HS-5 (cell line): ENCODE data around the gene SH3PXD2A.
"Not testable (repeated sequence)": the region's sequence is repeated elsewhere in the genome, so short reads cannot be mapped to it uniquely, and the experiment has no call there.

Experiments used
- DNase-seq: peaks from one replicate; pipeline ENCODE4 v3.0.0-alpha.2; 2012; ENCODE audit warnings: low read depth

Gene SH3PXD2A

DNA sequence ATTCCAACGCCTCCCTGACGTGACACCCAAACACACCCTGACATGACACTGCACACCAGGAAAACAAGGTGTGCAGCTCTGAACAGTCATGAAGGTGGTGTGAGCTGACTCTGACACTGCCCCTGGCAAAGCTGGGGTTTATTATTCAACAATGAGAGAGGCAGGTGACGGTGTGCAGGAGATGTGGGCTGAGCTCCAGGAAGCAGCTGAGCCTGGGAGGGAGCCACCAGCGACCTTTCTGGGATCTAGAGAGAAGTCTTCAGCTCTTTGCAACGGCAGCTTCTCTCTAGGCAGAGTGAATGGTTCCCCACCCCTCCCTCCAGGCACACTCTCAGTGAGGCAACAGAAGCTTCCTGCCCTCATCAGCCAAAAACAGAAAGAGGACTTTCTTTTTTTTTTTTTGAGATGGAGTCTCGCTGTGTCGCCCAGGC is 65.6 kb downstream of the SH3PXD2A start:
- no peak for DNase-seq

DNA sequence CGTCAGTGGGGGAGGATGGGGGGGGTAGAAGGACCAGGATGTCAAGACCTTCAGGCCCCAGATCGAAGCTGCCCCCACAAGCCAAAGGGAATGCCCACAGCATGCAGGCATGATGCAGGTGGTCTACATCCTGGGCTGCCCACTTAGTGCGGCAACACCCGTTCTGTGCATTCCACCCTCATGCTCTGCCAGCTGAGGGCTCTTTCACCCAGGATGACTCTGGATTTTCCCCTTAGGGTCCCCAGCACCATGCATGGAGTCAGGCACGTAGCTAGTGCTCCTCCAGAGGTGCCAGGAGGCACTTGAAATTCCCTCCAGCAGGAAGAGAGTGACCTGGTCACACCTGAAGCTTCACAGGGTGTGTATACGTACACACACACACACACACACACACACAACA is 66.2 kb downstream of the SH3PXD2A start:
- no peak for DNase-seq

DNA sequence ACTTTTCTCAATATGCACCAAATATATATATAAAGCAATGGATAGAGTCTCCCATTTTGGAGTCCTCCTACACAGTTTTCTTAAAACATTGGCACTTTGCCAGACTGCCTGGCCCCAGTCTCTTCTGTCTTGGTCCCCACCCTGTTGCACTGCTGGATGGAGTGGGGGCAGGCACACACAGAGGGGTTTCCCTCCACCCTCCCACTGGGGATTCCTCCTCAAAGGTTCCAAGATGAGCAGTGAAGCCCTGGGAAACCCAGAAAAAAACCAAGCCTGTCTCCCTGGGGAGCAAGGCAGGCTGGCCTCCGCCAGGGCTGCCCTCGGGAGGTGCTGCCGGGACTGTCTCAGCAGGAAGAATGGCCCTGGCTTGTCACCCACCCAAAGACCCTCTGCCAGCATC is 68.0 kb downstream of the SH3PXD2A start:
- no peak for DNase-seq

DNA sequence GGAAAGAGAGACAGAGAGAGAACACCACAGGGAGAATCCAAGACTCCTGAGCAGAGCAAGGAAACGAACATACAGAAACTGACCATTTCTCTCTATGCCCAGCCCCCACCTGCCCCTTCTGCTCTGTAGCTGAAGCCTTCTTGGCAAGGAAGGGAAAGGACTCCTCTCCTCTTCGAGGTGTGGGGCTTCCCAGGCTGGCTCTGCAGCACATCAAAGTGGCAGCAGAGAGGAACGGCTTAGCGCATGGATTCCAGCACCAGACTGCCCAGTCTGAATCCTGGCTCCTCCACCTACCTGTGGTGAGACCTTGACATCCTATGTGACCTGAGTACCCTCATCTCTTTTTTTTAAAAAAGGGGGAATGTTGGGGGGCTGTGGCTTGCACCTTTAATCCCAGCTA is 69.4 kb downstream of the SH3PXD2A start:
- no peak for DNase-seq

DNA sequence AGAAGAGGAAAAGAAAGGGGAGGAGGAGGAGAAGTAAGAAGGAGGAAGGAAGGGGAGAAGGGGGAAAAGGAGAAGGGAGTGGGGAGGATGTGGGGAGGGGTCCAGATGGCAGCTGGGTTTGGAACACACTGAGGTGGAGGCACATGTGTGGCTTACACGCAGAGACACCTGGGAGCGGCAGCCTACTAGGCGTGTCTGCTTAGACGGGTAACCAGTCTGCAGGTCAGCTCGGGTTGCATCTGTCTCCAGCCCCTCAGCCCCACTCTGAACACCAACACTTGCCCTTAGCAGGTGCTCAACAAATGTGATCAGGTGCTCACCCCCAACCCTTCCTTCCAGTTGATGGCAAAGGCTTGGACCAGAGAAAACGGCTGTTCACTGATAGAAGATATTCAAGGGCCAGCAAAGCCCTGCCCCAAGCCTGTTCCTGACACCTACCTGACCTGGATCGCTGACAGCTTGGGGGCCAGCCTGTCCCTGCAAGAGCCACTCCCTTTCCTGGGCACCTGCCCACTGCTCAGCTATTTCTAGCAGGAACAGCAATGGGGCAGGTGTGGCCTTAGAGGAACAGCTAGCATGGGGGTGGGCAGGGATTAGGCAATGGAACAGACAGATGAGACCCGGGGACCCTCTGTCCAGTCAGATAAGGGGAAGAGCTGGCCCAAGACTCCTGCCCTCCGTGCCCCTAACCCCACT is 70.5 kb downstream of the SH3PXD2A start:
- no peak for DNase-seq

DNA sequence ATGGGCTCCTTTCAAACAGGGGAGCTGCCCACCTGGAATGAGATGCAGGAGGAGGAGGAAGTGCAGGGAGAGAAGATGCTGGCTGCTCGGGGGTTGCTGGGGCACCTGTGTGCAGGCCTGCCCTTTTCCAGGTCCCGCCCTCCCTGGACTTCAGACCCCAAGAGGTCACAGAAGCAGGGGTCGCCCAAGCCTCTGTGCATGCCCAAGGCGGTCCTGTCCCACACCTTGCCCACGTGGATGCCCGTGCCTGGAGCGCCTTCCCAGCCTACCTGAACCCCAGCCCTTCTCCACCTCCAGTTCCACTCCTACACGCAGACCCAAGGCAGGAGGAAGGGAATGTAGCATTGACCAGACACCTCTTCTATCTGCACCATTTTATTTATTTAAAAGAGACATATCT is 71.3 kb downstream of the SH3PXD2A start:
- no peak for DNase-seq

DNA sequence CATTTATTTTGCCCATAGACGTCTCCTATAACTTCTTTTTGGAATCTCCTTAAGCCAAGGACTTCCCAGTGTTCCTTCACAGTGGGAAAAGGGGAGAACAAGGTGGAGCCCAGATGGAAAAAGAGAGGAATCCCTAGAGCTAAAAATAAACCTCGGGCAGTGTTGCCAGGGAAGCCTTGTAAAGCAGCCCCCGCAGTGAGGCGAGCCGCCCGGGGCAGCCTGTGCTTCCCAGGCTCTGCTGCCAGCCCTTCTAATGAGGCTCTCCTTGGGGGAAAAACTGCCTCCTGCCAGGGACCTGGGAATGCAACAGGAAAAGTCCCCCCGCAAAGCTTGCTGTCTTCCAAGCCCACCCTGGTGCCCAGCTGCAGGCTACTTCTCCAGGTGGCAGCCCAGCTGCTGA is 71.7 kb downstream of the SH3PXD2A start:
- no peak for DNase-seq

DNA sequence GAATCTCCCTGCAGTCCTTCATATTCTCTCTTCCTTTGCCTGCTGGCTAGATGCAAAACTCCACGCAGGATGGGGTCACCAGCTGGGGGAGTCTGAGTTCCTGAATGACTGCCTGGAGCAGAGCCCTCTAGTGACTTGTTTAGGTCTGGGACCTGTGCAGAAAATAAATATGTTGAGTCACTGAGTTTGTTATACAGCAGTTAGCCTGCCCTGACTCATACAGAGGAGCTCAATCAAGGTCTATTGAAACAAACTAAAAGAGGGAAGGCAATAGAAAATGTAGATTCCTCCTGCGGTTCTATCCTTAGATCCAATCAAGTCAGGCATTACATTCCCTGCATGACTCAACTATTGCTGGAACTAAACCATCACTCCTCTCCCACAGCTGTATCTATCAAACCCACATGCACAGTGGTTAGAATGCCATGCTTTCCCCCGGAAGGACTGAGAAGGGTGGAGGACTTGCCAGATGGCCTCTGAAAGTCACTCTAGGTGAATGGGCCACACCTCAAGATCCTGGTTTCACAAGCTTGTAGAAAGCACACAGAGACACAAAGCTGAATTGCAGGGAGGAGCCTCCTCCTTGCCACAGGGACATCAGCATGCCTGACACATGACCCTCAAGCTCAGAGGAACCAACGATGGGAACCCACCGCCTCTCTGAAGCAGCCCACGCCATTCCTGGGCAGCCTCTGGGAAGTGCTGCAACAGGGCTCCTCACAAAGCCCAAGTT is 73.9 kb downstream of the SH3PXD2A start:
- peak; percentile 85 for DNase-seq

DNA sequence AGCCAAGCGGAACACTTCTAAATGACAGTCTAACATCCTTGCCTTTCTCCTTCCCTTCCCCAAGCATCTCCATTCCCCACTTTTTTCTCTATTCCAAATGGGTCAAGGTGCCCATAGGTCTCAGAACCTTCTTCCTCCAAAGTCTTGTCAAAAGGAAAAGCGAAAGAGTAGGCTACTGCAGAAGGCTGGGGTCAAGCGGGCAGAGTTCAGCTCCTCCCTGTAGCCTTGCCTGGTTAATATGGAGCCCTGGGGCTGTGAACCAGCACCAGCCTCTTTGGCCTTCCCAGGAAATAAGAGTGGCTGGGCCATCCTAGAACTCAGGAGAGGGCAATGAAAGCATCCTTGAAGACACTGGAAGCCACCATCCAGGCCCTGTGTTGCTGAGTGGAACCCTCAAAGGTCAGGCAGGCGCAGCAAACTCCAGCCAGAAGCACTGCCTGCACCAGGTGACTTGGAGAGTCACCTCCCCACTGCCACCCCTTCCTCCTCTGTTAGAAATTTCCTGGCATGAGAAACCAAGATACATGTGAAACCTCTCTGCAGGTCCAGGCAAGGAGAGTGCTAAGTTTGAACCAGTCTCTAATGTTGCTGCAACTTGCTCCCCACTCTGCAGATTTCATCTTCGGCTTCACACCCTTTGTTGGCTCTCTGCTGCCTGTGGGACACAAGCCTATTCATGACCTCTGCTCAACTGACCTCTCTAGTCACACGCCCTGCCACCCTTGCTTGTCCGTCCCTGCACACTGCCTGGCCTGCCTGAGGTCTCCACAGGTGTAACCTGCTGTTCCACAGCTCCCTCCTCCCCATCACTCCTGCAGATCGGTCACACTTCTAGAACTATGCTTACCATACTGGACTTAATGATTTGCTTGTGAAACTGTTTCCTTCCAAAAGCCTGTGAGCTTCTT is 74.9 kb downstream of the SH3PXD2A start:
- no peak for DNase-seq

DNA sequence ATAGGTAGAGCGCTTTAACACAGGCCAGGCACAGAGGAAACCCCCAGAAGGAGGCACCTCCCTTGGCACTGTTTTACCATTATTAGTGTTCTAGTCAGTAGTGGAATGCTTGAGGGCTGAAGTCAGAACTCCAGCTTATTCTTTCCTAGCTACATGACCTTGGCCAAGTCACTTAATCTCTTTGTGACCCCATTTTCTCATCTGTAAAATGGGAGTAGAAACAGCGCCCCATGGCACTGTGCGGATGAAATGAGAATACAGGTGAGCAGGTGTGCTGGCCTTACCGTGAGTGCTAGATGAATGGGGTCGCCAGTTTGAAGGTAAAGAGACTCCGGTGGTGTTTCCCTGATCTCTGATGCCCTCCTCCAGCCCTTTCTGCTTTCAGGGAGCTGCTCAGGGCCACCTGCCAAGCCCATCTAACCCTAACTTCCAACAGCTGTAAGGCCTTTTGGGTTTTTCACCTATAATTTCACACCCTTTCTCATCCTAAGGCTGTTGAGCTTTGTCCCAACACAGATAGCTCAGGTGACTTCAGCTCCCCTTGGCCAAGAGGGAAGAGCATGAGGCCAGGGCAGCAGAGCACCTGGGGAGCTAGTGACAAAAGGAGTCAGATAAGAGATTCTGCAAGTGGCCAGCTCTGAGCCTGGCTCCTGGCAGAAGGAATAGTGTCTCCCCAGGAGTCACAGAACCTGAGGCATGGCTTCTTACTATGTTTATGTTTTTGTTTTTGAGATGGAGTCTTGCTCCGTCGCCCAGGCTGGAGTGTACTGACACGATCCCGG is 76.8 kb downstream of the SH3PXD2A start:
- DNase-seq = no peak

DNA sequence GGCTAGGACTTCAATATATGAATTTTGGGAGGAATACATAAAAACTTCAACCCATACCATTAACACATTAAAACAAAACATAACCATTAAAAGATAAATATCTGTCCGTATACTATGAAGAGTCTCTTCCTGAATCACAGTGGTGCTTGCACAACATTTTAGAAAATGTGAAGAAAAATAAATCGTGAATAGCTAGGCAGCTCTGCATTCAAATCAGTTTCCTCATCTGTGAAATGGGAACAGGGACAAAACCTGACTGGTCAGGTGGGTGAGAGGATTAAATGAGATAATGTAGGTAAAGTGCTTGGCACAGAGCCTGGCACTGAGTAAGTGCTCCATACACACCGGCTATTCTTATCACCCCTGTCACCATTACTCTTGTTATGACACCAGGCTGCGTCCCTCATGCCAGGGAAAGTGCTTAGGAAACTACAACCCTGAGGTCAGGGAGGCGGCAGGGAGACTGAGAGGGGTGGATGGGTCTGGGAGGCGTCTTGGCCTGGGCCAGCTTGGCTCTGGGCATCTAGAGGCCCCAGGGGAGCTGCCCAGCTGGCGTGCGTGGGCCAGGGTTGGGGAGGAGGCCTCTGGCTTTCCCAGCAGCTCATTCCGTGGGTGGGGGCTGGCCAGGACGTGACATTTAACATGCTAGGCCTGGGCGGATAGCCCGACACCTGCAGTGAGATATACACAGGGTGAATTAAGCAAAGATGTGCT is 78.3 kb downstream of the SH3PXD2A start:
- DNase-seq = no peak

DNA sequence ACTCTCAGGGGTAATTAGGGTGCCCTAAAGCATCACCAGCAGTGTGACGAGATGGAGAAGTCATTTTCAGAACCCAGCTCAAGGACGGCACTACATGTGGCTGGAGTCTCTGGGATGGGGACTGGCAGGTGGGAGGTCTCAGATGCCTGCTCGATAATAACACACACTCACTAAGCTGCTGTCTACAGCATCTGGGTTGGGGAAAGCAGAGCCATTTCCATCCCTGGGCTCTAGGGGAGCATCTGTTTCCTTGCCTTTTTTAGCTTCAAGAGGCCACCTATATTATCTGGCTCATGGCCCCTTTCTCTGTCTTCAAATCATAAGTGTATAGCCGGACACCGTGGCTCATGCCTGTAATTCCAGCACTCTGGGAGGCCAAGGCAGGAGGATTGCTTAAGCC is 79.6 kb downstream of the SH3PXD2A start:
- DNase-seq = no peak

DNA sequence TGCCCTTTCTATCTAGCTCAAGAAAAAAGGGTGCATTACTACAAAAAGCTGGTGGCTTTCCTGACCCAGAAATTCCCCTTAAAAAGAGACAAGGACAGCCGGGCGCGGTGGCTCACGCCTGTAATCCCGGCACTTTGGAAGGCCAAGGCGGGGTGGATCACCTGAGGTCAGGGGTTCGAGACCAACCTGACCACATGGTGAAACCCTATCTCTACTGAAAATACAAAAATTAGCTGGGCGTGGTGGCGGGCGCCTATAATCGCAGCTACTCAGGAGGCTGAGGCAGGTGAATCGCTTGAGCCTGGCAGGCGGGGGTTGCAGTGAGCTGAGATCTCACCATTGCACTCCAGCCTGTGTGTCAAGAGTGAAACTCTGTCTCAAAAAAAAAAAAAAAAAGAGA is 82.5 kb downstream of the SH3PXD2A start:
- not testable (repeated sequence) for DNase-seq

DNA sequence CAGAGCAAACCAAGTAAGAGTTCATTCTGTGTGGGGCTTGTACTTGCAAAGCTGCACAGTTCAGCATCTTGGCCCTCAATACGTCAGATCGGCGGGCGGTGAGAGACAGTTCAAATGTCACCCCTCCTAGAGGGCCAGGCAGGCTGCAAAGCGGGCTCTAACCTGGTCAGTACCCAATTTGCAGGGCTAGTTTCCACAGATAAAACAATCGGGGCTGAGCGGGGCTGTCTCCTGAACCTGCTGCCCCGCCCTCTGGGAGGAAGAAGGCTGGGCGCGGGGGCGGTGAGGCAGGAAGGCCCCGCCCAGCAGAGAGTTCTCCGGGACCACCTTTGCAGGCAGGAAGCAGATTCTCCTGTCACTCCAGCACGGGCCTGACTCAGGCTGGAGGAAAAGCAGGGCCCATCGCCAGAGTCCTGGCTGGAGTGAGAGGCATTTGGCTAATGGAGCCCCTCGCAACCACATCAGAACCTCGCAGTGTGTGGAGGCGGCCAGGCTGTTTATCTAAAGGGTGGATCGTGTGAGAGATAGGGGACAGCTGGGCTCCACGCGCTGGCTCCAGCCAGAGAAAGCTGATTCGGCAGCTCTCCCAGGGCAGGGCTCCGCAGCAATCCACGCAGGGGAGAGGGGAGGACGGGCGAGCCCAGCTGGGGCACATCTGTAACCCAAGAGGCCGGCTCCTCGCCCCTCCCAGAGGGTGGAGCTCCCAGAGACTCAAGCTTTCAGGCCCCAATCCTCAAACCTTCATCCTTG is 83.1 kb downstream of the SH3PXD2A start:
- no peak for DNase-seq

DNA sequence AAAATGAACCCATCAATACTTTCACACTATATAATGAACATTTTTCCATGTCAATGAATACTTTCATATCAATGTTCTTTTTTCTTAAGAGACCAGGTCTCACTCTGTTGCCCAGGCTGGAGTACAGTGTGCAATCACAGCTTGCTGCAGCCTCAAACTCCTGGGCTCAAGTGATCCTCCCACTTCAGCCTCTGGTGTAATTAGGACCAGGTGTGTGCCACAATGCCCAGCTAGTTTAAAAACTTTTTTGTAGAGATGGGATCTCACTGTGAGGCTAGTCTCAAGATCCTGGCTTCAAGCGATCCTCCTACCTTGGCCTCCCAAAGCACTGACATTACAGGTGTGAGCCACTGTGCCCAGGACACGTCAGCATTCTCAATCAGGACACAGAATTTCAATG is 85.2 kb downstream of the SH3PXD2A start:
- DNase-seq = no peak

DNA sequence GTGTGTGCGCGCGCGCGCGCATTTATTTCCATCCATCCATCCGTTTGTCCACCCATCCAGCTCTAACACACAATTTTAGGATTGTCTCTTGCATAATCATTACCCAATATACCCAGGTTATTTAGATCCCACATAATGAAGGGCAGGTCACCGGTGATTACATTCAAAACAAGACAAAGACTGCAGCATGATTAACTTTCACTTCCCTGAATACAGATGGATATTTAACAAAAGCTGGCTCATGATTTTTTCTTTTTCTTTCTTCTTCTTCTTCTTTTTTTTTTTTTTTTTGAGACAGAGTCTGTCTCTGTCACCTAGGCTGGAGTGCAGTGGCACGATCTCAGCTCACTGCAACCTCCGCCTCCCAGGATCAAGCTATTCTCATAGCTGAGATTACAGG is 86.2 kb downstream of the SH3PXD2A start:
- no peak for DNase-seq

DNA sequence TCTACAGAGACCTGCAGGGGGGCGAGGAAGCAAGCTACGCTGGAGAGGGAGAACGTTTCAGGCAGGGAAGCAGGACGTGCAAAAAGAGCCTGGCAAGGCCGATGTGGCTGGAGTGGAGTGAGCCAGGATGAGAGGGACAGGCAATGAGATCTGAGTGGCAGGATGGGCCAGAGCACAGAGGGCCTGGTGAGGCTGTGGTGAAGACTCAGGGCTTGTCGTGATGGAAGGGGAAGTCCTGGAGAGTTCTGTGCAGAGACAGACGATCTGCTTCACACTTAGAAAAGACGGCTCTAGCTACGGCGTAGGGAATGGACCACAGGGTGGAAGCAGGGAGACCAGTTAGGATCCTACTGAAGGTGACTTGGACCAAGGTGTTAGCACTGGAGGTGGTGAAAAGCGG is 87.0 kb downstream of the SH3PXD2A start:
- DNase-seq = no peak

DNA sequence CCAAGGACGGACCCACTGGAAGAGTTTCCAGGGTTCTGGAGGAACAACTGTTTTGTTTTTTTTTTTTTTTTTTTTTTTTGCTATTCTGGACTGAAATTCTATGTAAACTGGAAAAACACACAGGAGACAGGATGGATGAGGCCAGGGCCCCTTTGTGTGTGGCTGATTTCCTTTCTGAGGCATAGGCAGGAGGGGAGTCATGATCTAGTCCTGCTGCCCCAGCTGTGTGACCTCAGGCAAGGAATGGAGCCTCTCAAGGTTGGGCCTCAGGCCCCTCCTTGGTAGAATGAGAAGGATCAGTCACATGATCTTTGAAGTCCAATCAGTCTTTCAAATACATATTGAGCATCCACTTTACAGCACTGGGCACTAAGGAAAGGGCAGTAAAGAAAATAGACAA is 87.6 kb downstream of the SH3PXD2A start:
- no peak for DNase-seq

DNA sequence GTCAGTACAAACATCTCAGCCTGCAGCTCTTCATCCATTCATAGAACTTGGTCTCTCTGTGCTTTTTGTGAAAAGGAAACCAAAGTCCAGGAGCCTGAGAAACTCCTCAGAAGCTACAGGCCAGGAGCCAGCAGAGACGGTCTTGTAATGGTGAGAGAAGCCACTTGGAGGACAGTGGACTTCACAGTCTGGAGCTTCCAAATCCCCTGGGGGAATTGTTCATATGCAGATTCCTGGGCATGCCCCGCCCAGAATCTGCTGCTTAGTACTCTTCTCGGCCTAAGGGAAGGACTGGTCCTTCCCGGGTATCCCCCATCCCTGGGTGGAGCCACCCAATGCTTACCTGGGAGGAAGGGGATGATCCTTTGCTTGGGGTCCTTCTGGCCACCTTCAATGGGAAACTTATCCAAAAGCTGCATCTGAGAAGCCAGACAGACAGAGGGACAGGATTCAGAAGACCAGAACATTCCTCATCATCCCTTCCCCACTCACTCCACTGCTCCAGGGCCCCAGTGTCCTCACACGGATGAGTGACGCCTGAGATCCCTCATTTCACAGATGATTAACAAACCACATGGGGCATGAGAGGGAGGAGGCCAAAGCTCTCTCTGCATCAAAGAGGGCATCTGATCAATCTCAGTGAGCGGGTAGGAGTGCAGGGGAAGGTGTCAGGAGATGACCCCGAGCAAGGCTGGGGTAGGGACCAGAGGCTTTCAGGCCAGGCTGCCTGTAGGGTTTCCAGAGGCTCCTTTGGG is 88.4 kb downstream of the SH3PXD2A start:
- no peak for DNase-seq

DNA sequence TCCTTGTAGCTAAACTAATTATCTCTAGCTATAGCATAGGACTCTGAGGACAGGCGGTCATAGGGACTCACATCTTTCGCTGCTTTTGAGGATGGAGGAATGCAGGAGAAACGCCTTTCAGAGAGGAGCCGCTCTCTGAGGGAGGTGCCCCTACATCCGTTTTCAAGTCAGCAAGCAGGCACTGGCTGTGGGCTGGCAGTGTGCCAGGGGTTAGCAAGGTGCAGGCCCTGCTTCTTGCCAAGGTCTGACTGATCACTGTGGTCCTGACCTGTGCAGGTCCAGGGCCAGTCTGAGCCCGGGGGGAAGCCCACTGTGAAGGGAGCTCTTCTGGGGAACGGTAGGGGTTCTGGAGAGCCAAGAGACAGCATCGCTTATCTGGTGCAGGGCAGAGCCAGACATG is 89.4 kb downstream of the SH3PXD2A start:
- DNase-seq = no peak
